Activated naive CD8-positive, alpha-beta T cell treated with anti-CD3 and anti-CD28 coated beads for 36 hours (primary cell): ENCODE measurements around the gene OVCA2. TPM values are rescaled to one million over a fixed set of nuclear protein-coding genes. Genes with fewer than 3 reads are reported as not detected.

Experiments used
- DNase-seq: peaks from one replicate; pipeline ENCODE4 v3.0.0; 2021
- H3K27ac Mint-ChIP-seq: one replicate; pipeline ENCODE4 v1.8.0; 2022; ENCODE audit warnings: mild to moderate bottlenecking, moderate library complexity, mixed read lengths
- H3K27me3 Mint-ChIP-seq: one replicate; pipeline ENCODE4 v1.8.0; 2022; ENCODE audit warnings: mild to moderate bottlenecking, mixed read lengths
- H3K36me3 Mint-ChIP-seq: one replicate; pipeline ENCODE4 v1.8.0; 2021; ENCODE audit warnings: mild to moderate bottlenecking, mixed read lengths
- H3K4me1 Mint-ChIP-seq: one replicate; pipeline ENCODE4 v1.8.0; 2021; ENCODE audit warnings: mixed read lengths
- H3K4me3 Mint-ChIP-seq: one replicate; pipeline ENCODE4 v1.8.0; 2022; ENCODE audit warnings: mild to moderate bottlenecking, moderate library complexity, mixed read lengths
- H3K9me3 Mint-ChIP-seq: one replicate; pipeline ENCODE4 v1.8.0; 2022; ENCODE audit warnings: mixed read lengths
- total RNA-seq, 2 experiments: library from RNA; stranded (reverse); gene quantifications; one replicate each; pipeline ENCODE4 v1.2.3, GENCODE V29; 2021

OVCA2 gene
- 10 to 100 TPM; 38.4 to 39.0 TPM for total RNA-seq

DNA sequence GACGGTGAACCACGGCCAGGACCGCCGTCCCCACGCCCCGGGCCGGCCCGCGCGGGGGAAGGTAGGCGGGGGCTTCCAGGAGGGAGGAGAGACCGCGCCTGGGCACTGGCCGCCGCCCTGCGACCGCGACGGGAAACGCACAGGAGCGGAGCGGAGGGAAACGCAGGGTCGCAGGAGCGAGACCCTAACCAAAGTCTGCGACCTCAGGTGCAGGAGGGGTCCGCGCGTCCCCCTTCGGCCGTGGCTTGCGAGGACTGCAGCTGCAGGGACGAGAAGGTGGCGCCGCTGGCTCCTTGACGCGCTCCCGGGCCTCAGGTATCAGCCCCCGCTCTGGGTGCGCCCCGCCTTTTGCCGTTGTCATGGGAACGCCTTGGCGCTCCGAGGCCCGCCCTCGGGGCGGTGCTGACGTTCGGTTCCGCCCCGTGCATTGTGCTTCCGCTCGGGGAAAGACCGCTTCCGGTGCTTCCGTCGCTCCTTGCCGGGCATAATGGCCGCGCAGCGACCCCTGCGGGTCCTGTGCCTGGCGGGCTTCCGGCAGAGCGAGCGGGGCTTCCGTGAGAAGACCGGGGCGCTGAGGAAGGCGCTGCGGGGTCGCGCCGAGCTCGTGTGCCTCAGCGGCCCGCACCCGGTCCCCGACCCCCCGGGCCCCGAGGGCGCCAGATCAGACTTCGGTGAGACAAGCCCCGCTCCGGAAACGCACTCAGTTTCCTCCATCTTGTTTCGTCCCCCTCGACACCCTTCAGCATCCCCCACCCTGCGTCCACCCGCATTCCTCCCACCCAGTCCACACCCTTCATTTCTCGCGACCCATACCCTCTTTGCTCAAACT, at the start of gene OVCA2:
Gene OVCA2 (plus strand): TSS at position 462 of the 829 bp plus-strand sequence. CDS start 26 bp downstream, at position 488.
- peak; percentile 97 for DNase-seq
- Mint-ChIP-seq H3K9me3 (no peaks in the 10 kb centered on the region), H3K27me3 (no peaks in the 10 kb centered on the region), H3K4me1 (peaks cover 15% of the 10 kb centered on the region), H3K27ac (peak within 1 kb of the TSS; percentile 91), H3K4me3 (peak within 1 kb of the TSS; percentile 90), H3K36me3 (peaks cover 21% of the 10 kb centered on the region)

DNA sequence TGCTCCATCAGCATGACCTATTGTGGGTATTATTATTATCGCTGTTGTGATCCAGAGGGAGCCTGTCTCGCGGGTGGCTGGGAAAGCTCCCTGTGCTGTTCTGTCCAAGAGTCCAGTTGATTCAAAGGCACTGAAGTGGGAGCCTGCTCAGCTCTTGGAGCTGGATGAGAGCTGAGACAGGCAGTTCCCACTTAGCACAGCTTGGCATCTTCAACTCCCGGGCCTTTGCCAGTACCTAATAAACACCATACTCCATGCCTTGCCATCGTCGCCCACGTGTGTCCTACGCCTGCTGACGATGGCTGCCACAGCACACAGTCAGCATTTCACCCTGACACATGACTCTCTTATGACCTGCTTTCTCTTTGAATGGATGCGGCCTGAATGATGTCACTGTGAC, 49.3 kb upstream of the OVCA2 start:
- H3K27ac Mint-ChIP-seq = no peak overlapping the region
- H3K4me1 Mint-ChIP-seq = no peaks in the 10 kb centered on the region
- H3K4me3 Mint-ChIP-seq = no peak overlapping the region
- H3K9me3 Mint-ChIP-seq = no peaks in the 10 kb centered on the region
- no peak for DNase-seq
- peaks cover 12% of the 10 kb centered on the region for H3K27me3 Mint-ChIP-seq
- H3K36me3 Mint-ChIP-seq = no peaks in the 10 kb centered on the region

DNA sequence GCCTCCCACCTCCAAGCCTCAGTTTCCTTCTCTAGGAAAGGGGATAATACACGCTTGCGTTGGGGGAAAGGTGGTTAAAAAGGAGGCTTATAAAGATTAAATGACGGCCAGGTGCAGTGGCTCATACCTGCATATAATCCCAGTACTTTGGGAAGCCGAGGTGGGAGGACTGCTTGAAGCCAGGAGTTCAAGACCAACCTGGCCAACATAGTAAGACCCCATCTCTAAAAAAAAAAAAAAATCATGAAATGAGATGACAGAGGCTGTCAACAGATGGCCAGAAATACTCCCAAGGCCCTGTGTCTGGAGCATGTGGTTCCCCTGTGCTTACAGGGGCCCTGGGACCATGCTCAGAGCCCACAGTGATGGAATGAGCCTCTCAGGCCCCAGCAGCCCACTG, 47.1 kb upstream of the OVCA2 start:
- no peak for DNase-seq
- H3K27ac Mint-ChIP-seq = no peak overlapping the region
- H3K36me3 Mint-ChIP-seq = no peaks in the 10 kb centered on the region
- H3K4me1 Mint-ChIP-seq = no peaks in the 10 kb centered on the region
- no peaks in the 10 kb centered on the region for H3K9me3 Mint-ChIP-seq
- no peak overlapping the region for H3K4me3 Mint-ChIP-seq
- peaks cover 23% of the 10 kb centered on the region for H3K27me3 Mint-ChIP-seq

DNA sequence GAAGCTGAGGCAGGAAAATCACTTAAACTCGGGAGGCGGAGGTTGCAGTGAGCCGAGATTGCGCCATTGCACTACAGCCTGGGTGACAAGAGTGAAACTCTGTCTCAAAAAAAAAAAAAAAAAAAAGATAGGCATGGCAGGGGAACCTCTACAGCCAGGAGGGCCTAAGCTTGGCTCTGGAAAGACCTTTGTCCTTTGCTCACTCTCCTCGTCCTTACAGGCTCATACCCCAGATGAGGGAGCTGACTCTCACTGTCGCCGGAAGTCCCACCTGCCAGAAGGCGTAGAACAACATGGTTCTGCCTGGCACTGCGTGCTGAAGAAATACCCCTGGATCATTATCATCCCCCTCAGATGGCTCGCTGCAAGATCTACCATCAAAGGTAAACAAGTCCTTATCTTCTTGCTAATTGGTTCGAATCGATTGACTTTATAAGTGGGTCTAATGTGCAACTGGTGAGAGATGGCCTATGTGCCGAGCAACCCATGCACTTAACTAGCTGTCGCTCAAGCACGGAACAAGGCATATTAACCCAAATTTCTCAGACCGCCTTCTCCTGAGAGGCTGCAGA, 46.4 kb upstream of the OVCA2 start:
- H3K27me3 Mint-ChIP-seq = peaks cover 28% of the 10 kb centered on the region
- H3K9me3 Mint-ChIP-seq = no peaks in the 10 kb centered on the region
- no peaks in the 10 kb centered on the region for H3K36me3 Mint-ChIP-seq
- no peaks in the 10 kb centered on the region for H3K4me1 Mint-ChIP-seq
- H3K27ac Mint-ChIP-seq = no peak overlapping the region
- H3K4me3 Mint-ChIP-seq = no peak overlapping the region
- DNase-seq = no peak

DNA sequence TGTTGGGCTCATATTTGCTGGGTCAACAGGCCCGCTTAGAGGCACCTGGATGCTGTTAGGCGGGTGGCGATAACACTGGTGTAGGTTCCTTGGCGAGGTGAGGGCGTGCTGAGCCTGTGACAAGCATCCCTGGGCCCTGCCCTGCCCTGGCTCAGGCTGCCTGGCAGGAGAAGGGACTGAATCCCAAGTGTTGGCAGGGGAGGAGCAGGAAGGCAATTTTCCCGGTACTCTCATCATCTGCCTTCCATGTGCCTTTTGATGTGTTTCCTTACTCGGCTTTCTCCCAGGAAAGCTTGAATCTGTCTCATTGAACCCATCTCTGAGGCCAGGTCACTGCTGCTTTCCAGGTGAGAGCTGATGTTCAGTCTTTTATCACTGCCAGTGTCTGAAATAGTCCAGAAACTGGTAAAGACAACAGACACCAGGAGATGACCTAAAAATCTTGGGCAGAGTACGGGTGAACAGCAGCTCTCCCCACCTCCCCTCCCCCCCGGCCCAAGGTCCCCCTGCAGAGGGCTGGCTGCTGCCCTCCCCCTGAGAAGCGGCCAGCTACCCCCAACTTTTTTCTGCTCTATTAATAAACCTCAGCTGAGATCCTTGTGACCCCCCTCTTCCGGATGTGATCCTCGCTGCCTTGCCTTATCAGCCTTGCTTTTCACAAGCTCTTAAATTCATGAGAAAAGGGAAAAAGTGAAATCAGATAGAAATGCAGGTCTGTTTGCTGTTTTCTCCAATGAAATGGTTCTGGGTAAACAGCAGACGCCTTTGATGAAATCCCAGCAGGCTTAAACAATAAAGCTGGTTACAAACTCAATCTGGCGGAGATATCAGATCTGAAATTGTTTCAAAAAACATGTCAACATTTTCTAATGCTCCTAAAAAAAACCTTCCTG, 45.7 kb upstream of the OVCA2 start:
- no peaks in the 10 kb centered on the region for H3K4me1 Mint-ChIP-seq
- peaks cover 28% of the 10 kb centered on the region for H3K27me3 Mint-ChIP-seq
- no peaks in the 10 kb centered on the region for H3K36me3 Mint-ChIP-seq
- H3K9me3 Mint-ChIP-seq = no peaks in the 10 kb centered on the region
- H3K4me3 Mint-ChIP-seq = no peak overlapping the region
- H3K27ac Mint-ChIP-seq = no peak overlapping the region
- no peak for DNase-seq

DNA sequence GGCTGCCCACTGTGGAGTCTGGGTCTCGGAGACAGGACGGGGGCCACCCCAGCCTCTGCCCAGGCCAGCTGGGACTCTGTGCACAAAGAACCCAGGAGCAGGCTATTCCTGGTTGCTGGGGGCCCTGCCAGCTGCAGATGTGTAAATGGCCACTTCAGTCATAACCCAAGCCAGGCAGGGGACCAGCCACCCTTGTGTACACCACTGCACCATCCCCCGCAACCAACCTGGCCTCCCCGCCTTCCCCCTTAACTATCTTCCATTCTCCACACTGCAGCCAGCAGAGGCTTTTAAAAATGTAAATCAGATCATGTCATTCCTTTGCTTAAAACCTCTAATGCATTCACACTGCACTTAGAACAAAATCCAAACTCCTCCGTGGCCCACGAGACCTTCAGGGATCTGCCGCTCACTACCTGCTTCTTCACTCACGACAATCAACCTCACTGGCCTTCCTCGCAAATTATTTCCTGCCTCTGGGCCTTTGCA, 45.0 kb upstream of the OVCA2 start:
- H3K4me3 Mint-ChIP-seq = no peak overlapping the region
- no peaks in the 10 kb centered on the region for H3K4me1 Mint-ChIP-seq
- no peak overlapping the region for H3K27ac Mint-ChIP-seq
- no peak for DNase-seq
- H3K27me3 Mint-ChIP-seq = peaks cover 28% of the 10 kb centered on the region
- no peaks in the 10 kb centered on the region for H3K36me3 Mint-ChIP-seq
- no peaks in the 10 kb centered on the region for H3K9me3 Mint-ChIP-seq

DNA sequence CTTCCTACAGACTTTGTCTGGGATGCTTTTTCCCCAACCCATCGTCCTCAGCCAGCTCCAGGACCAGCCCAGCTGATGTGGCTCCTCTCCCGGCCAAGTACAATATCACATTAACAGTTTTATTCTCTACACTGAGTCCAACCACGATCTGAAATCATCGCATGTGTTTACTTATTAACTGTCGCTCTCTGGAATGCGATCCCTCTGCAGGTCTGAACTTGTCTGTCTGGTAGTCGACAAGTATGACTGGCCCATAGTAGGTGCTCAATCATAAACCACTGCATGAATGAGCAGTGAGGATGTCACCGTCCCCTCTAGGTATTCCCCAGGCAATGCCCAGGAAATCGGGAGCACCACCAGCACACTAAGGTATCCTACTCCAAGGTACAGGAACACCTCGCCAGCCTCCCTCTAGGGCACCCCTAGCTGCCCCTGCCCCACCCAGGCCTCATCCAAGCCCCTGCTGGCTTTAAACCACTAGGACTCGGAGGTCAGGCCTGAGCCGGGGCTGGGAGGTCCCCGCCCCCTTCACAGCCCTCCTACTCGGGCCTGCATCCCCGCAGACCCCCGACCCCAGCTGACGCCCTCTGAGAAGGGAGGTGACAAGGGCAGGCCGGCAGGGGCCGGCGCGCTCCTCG, 44.4 kb upstream of the OVCA2 start:
- H3K9me3 Mint-ChIP-seq = no peaks in the 10 kb centered on the region
- no peaks in the 10 kb centered on the region for H3K4me1 Mint-ChIP-seq
- H3K36me3 Mint-ChIP-seq = no peaks in the 10 kb centered on the region
- H3K27ac Mint-ChIP-seq = no peak overlapping the region
- DNase-seq = no peak
- H3K27me3 Mint-ChIP-seq = peaks cover 28% of the 10 kb centered on the region
- no peak overlapping the region for H3K4me3 Mint-ChIP-seq

DNA sequence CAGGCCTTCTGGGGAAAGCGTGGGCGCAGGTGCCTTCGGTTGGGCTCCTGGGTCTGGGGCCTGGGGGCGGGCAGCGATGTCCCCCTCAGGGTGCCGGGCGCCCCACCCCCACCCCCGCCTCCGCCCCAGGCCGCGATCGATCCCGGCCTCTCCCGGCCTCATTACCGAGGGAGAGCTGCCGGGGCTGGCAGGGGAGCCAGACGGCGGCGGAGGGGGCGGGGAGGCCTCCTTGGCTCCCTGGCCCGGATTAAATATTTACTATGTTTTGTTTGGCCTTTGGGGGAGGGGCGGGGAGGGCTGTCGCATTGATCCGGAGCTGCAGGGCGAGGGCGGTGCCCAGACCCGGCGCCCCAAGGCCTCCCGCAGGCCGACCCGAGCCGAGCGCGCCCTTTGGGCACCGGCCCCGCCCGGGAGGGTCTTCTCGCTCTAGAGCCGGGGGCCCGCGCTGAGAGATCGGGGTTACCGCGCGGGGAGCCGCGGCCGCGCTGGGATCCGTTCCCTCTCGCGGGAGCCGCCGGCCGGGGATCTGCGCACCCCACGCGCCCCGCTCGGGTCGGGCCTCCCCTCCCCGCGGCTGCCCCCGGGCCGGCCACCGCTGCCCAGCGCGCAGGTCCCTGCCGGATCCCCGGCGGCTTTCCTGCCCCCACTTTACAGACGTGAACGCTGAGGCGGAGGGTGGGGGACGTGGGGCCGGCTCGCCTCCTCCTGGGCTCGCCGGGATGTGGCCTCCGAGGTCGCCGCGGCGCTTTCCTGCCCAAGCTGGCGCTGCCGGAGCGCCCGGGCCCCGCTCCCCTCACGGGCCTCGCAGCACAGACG, 43.7 kb upstream of the OVCA2 start:
- Mint-ChIP-seq H3K27ac (no peak overlapping the region), H3K36me3 (no peaks in the 10 kb centered on the region), H3K9me3 (no peaks in the 10 kb centered on the region), H3K4me1 (no peaks in the 10 kb centered on the region), H3K4me3 (no peak overlapping the region), H3K27me3 (peaks cover 28% of the 10 kb centered on the region)
- peak; percentile 10 for DNase-seq

DNA sequence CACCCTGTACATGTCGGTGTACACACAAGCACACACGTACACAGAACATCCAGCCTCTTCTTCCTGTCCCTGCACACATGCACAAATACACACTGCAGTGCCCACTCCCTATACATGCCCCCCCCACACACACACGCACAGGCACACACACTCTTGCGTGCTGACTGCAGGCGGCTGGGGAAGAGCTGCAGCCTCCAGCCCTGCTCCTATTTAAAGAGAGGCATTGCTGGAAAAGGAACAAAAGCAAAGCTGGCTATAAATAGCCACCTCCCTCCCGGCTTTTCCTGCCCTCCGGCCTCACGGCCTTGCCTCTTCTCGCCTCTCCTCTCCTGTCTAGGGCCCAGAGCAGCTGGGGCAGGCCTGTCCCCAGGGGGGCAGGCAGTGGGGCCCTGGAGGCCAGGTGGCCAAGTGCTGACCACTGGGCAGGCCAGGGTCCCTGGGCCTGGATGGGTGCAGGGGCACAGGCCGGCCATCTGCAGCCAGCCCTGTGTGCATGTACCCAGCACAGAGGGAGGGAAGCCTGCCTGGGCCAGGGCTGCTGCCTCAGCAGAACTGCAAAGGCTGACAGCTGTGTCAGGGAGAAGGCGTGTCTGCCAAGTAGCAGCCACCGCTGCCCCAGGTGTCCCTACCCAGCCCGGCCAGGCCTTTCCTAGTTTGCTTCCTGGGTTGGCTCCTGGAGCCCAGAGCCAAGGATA, 42.1 kb upstream of the OVCA2 start:
- Mint-ChIP-seq H3K4me1 (no peaks in the 10 kb centered on the region), H3K36me3 (no peaks in the 10 kb centered on the region), H3K9me3 (no peaks in the 10 kb centered on the region), H3K4me3 (no peak overlapping the region), H3K27me3 (peaks cover 28% of the 10 kb centered on the region), H3K27ac (no peak overlapping the region)
- no peak for DNase-seq

DNA sequence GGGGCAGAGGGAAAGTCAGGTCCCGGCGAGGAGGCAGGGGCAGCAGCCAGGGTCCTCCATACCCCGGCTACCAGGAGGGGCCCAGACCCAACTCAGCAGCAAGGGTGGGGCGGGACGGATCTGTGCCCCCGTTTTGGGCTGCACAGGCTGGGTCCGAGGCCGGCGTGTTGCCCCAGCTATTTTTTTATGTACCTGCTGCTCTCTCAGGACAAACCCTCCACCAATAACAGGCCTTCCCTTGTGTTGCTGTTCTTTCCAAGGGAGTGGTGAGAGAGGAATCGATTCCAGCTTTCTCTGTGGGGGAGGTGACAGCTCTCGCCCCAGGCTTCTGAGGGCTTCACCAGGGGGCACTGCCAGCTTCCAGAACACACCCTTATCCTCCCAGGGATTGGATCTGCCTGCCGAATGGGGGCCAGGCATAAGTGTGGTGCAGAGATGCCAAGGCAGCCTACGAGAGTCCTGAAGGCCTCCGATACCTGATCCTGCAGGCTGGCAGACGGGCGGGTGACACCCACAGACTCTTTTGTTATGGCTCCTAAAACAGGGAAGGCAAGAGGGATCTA, 39.0 kb upstream of the OVCA2 start:
- no peaks in the 10 kb centered on the region for H3K4me1 Mint-ChIP-seq
- DNase-seq = no peak
- no peak overlapping the region for H3K27ac Mint-ChIP-seq
- no peaks in the 10 kb centered on the region for H3K36me3 Mint-ChIP-seq
- no peak overlapping the region for H3K4me3 Mint-ChIP-seq
- H3K9me3 Mint-ChIP-seq = no peaks in the 10 kb centered on the region
- peaks cover 16% of the 10 kb centered on the region for H3K27me3 Mint-ChIP-seq

DNA sequence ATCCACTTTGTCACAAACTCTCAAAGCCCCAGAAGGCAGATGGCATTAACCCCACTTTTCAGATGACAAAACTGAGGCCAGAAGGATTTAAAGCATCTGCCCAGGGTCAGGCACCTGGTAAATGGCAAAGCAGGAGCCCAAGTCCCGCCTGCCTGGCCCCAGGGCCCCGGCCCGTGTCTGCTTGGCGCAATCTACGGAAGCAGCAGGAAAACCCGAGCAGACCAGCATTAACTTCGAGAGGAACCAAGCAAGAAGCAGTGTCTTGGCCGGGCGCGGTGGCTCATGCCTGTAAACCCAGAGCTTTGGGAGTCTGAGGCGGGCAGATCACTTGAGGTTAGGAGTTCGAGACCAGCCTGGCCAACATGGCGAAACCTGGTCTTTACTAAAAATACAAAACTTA, 38.3 kb upstream of the OVCA2 start:
- H3K36me3 Mint-ChIP-seq = no peaks in the 10 kb centered on the region
- no peaks in the 10 kb centered on the region for H3K4me1 Mint-ChIP-seq
- H3K9me3 Mint-ChIP-seq = no peaks in the 10 kb centered on the region
- peaks cover 16% of the 10 kb centered on the region for H3K27me3 Mint-ChIP-seq
- H3K4me3 Mint-ChIP-seq = no peak overlapping the region
- no peak for DNase-seq
- no peak overlapping the region for H3K27ac Mint-ChIP-seq

DNA sequence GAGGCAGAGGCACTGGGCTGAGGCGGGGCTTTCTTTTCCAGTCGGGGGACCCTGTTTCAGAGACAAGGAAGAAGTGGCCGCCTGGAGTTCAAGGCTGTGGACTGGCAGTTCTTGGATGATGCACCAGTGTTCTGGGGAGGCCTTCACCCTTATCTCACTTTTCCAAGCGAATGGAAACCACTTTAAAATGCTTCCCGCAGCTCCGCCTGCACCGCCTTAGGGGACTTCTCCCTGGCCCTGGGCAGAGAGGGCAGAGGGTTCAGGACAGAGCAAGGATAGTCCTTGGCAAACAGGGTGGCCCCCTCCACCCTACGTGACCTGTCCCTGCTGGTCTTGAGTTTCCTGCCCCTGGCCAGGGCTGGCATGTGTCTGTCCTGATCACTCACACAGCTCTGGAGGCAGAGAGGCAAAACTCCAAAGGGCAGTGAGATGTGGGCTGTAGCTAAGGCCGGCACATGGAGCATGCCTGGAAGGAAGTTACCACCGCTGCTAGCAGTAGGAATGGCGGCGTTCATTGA, 37.3 kb upstream of the OVCA2 start:
- Mint-ChIP-seq H3K27me3 (peaks cover 7% of the 10 kb centered on the region), H3K9me3 (no peaks in the 10 kb centered on the region), H3K4me1 (no peaks in the 10 kb centered on the region), H3K36me3 (no peaks in the 10 kb centered on the region), H3K4me3 (no peak overlapping the region), H3K27ac (no peak overlapping the region)
- no peak for DNase-seq

DNA sequence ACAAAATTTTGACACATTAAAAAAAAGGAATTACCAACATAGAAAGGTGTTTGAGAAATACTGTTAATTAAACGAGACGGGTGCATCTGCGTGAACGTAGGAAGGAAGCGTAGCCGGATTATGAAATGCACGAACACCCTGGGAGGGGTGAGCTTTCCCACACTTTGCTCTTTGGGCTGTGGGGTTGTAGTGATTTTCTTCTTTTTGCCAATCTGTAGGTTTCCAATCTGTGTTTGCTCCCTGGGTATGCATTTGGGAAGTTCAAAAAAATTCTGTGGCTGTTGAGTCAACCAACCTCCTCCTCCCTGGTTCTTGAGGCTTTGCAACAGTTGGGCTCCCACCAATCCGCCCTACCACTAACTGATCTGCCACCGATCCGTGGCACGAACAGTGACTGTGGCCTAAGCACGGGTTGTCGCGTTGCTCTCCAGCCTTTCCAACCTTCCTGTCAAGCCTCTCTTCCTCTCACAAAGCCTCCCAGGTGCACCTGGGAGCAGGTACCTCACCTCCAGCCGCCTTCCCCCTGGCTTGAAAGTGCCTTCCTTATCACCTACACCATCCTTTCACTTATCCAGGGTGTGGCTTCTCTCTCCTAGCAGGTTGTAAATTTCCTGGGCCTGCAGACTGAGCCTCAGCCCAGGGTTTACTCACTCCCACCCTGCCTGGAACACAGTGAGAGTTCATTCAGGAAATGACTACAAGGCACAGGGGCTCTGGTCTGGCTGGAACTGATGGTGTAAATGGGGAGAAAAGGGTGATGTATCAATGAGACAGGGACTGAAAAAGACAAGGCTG, 33.3 kb upstream of the OVCA2 start:
- H3K4me3 Mint-ChIP-seq = no peak overlapping the region
- no peak for DNase-seq
- no peaks in the 10 kb centered on the region for H3K4me1 Mint-ChIP-seq
- H3K9me3 Mint-ChIP-seq = no peaks in the 10 kb centered on the region
- no peaks in the 10 kb centered on the region for H3K36me3 Mint-ChIP-seq
- no peaks in the 10 kb centered on the region for H3K27me3 Mint-ChIP-seq
- no peak overlapping the region for H3K27ac Mint-ChIP-seq
